Breast epithelium (tissue), 4 donors: ENCODE measurements around the gene NEDD4L. TPM values are rescaled to one million over a fixed set of nuclear protein-coding genes. Genes with fewer than 3 reads are reported as not detected.

ENCODE experiments used
- DNase-seq, 2 donors: peaks; one replicate each; pipeline ENCODE4 v3.0.0-alpha.2; 2019; ENCODE audit warnings: low spot score in 2 of 2
- H3K27ac ChIP-seq, 2 donors: fragments of 200-600 bp; sonication (generic) in 1 of 2; one replicate each; pipeline ENCODE4 v1.5.1; 2016 to 2019; ENCODE audit warnings: mild to moderate bottlenecking in 1 of 2
- H3K27me3 ChIP-seq, 2 donors: fragments of 200-600 bp; sonication (generic) in 1 of 2; one replicate each; pipeline versions ENCODE4 v1.5.1 to v1.6.0; 2017 to 2019; ENCODE audit warnings: control low read depth in 1 of 2, mild to moderate bottlenecking in 1 of 2
- H3K36me3 ChIP-seq: fragments of 200-600 bp; one replicate; pipeline ENCODE4 v1.5.1; 2019
- H3K4me1 ChIP-seq, 2 donors: fragments of 200-600 bp; sonication (generic); one replicate each; pipeline ENCODE4 v1.5.1; 2016 to 2019; ENCODE audit warnings: control low read depth in 1 of 2
- H3K4me3 ChIP-seq, 3 donors: fragments of 200-600 bp; sonication (generic); 1 replicate in 2 of 3; 2 replicates in 1 of 3; pipeline ENCODE4 v1.5.1; 2016 to 2019; ENCODE audit warnings: mild to moderate bottlenecking in 3 of 3, moderate library complexity in 2 of 3
- H3K9me3 ChIP-seq, 2 donors: fragments of 200-600 bp; sonication (generic) in 1 of 2; one replicate each; pipeline ENCODE4 v1.5.1; 2016 to 2019; ENCODE audit warnings: control low read depth in 1 of 2
- CTCF ChIP-seq, 3 donors: fragments of 450-650 bp; IDR thresholded peaks; one replicate each; pipeline ENCODE4 v1.5.1; 2016 to 2017; ENCODE audit warnings: antibody characterized with exemption in 3 of 3, mild to moderate bottlenecking in 3 of 3, moderate library complexity in 3 of 3
- POLR2A ChIP-seq: fragments of 450-650 bp; IDR thresholded peaks from one replicate; pipeline ENCODE4 v1.6.1; 2016; ENCODE audit warnings: antibody characterized with exemption, mild to moderate bottlenecking, moderate library complexity
- POLR2AphosphoS5 ChIP-seq, 3 donors: sonication (generic); formaldehyde crosslinking; IDR thresholded peaks; one replicate each; pipeline ENCODE4 v1.6.1; 2017; ENCODE audit warnings: antibody characterized with exemption in 3 of 3
- intact Hi-C: fragments of 100-400 bp; cut with DNase I; formaldehyde crosslinking; loops from one replicate; pipeline ENCODE4 v1.15.1; 2023; ENCODE audit warnings: low total_unique reads
- total RNA-seq, 3 donors: library from RNA; depleted of rRNA; stranded (reverse); fragments of >200 nt; gene quantifications; one replicate each; pipeline ENCODE4 v1.1.0, GENCODE V29; 2016

Gene NEDD4L
- total RNA-seq, 3 donors from 2014 or later: 26.2 to 162 (median 106) TPM

GRCh38 chr18:58319719-58320118 lies 275.7 kb downstream of the NEDD4L start:
- Histone ChIP-seq H3K4me3 (no peak overlapping the region), H3K27me3 (no peaks in the 10 kb centered on the region), H3K27ac (peak overlapping the region in 1 of 2 donors; percentile 30), H3K4me1 (peaks cover 0 to 3% of the 10 kb centered on the region in 2 donors), H3K36me3 (no peaks in the 10 kb centered on the region), H3K9me3 (no peaks in the 10 kb centered on the region)
- no peak for DNase-seq
- intact Hi-C loops: no loop called here
- TF ChIP-seq POLR2A (no peak), POLR2AphosphoS5 (IDR thresholded peaks at IDR 0.05) (no peak), CTCF (IDR thresholded peaks at IDR 0.05) (no peak)

GRCh38 chr18:58320907-58321561 lies 277.0 kb downstream of the NEDD4L start:
- no peak for DNase-seq
- Histone ChIP-seq H3K4me3 (no peak overlapping the region), H3K9me3 (no peaks in the 10 kb centered on the region), H3K4me1 (no peaks in the 10 kb centered on the region), H3K36me3 (no peaks in the 10 kb centered on the region), H3K27me3 (no peaks in the 10 kb centered on the region), H3K27ac (peak overlapping the region in 1 of 2 donors; percentile 69)
- intact Hi-C loops: no loop called here
- TF ChIP-seq POLR2A (no peak), POLR2AphosphoS5 (IDR thresholded peaks at IDR 0.05) (no peak), CTCF (IDR thresholded peaks at IDR 0.05) (no peak)

GRCh38 chr18:58321986-58322385 lies 278.0 kb downstream of the NEDD4L start:
- peak overlapping the region in 1 of 2 donors; percentile 69 for H3K27ac ChIP-seq
- TF ChIP-seq POLR2A (no peak), CTCF (IDR thresholded peaks at IDR 0.05) (peak in 2 of 3 donors; percentile 32 to 77), POLR2AphosphoS5 (IDR thresholded peaks at IDR 0.05) (peak in 2 of 3 donors; percentile 29 to 50)
- H3K36me3 ChIP-seq: no peaks in the 10 kb centered on the region
- no peaks in the 10 kb centered on the region for H3K4me1 ChIP-seq
- no peaks in the 10 kb centered on the region for H3K9me3 ChIP-seq
- H3K4me3 ChIP-seq: no peak overlapping the region
- peak in 1 of 2 donors; percentile 77 for DNase-seq
- H3K27me3 ChIP-seq: no peaks in the 10 kb centered on the region
- intact Hi-C loops: no loop called here

GRCh38 chr18:58322464-58322863 lies 278.4 kb downstream of the NEDD4L start:
- no peaks in the 10 kb centered on the region for H3K4me1 ChIP-seq
- H3K36me3 ChIP-seq: no peaks in the 10 kb centered on the region
- H3K27me3 ChIP-seq: no peaks in the 10 kb centered on the region
- no peak overlapping the region for H3K4me3 ChIP-seq
- H3K27ac ChIP-seq: no peak overlapping the region
- TF ChIP-seq CTCF (IDR thresholded peaks at IDR 0.05) (no peak), POLR2A (no peak), POLR2AphosphoS5 (IDR thresholded peaks at IDR 0.05) (no peak)
- DNase-seq: no peak
- H3K9me3 ChIP-seq: no peaks in the 10 kb centered on the region
- intact Hi-C loops: no loop called here

GRCh38 chr18:58323866-58324762 lies 280.1 kb downstream of the NEDD4L start:
- no peak overlapping the region for H3K27ac ChIP-seq
- TF ChIP-seq CTCF (IDR thresholded peaks at IDR 0.05): no peak
- TF ChIP-seq POLR2AphosphoS5 (IDR thresholded peaks at IDR 0.05): no peak
- no peak for TF ChIP-seq POLR2A
- no peaks in the 10 kb centered on the region for H3K27me3 ChIP-seq
- no peak overlapping the region for H3K4me3 ChIP-seq
- no peak for DNase-seq
- no peaks in the 10 kb centered on the region for H3K4me1 ChIP-seq
- H3K9me3 ChIP-seq: no peaks in the 10 kb centered on the region
- intact Hi-C loops: no loop called here
- no peaks in the 10 kb centered on the region for H3K36me3 ChIP-seq
